ENCODE measurements around the gene QDPR. TPM values are rescaled to one million over a fixed set of nuclear protein-coding genes. Genes with fewer than 3 reads are reported as not detected.

The QDPR gene
- total and polyA plus RNA-seq, 2 donors (not counting 1 experiment from before 2014, with no cell fraction given), result 2.7 to 8.1 TPM

GRCh38 chr4:17497890-17498523, 13.9 kb downstream of the QDPR start:
- Histone ChIP-seq H3K4me2 (replicated peaks; ENCODE audit: low read depth, low read length, poor library complexity, severe bottlenecking) (no peak overlapping the region), H3K9ac (ENCODE audit: low read length) (no peak overlapping the region), H3K36me3 (replicated peaks in 1 of 2; ENCODE audit: control extremely low read depth in 1 of 2, control insufficient read depth in 1 of 2, extremely low read depth in 1 of 2, insufficient read depth in 2 of 2, low read length in 1 of 2) (peaks cover 11 to 27% of the 10 kb centered on the region in 2 experiments), H3K27ac (ENCODE audit: low read length in 2 of 2) (no peak overlapping the region), H2AFZ (ENCODE audit: insufficient read depth, low read depth, low read length, poor library complexity, severe bottlenecking) (no peak overlapping the region), H3K79me2 (ENCODE audit: control insufficient read depth, insufficient read depth, low read length) (no peaks in the 10 kb centered on the region), H4K20me1 (ENCODE audit: control insufficient read depth, insufficient read depth, low read length, poor library complexity, severe bottlenecking) (no peaks in the 10 kb centered on the region), H3K4me3 (ENCODE audit: control extremely low read depth in 1 of 5, extremely low read depth in 1 of 5, insufficient read depth in 1 of 5, low read depth in 2 of 5, low read length in 4 of 5) (no peak overlapping the region), H3K4me1 (ENCODE audit: control insufficient read depth in 2 of 2, insufficient read depth in 2 of 2, low read length in 2 of 2) (no peaks in the 10 kb centered on the region), H3K9me3 (ENCODE audit: control extremely low read depth in 1 of 3, control insufficient read depth in 2 of 3, insufficient read depth in 1 of 3, low read length in 2 of 3) (no peaks in the 10 kb centered on the region), H3K27me3 (replicated peaks in 1 of 4; ENCODE audit: control extremely low read depth in 1 of 4, control insufficient read depth in 3 of 4, insufficient read depth in 4 of 4, low read length in 3 of 4) (no peaks in the 10 kb centered on the region)
- WGBS (ENCODE audit: insufficient coverage), result 100% methylated on average over 2 of the region's 7 CpGs
- Mint-ChIP-seq H3K4me3 (no peak overlapping the region), H3K27ac (no peak overlapping the region), H3K4me1 (no peaks in the 10 kb centered on the region), H3K9me3 (ENCODE audit: insufficient read depth) (no peaks in the 10 kb centered on the region), H3K27me3 (no peaks in the 10 kb centered on the region)
- intact Hi-C loops (cut with micrococcal nuclease), result no loop called here
- POLR2A ChIA-PET, result no interaction called here
- TF ChIP-seq EZH2 (IDR thresholded peaks at IDR 0.05; ENCODE audit: borderline replicate concordance, insufficient read depth, low read depth, low read length, poor library complexity, severe bottlenecking) (no peak), CTCF (IDR thresholded peaks at IDR 0.05) (no peak)
- DNase-seq, result no peak
- CTCF ChIA-PET, result no interaction called here
- no peak for ATAC-seq (ENCODE audit: low read depth)

GRCh38 chr4:17494258-17495190, 17.4 kb downstream of the QDPR start:
- H3K27me3 ChIP-seq (replicated peaks in 1 of 4; ENCODE audit: control extremely low read depth in 1 of 4, control insufficient read depth in 3 of 4, insufficient read depth in 4 of 4, low read length in 3 of 4), result no peaks in the 10 kb centered on the region
- H3K27ac ChIP-seq (ENCODE audit: low read length in 2 of 2), result no peak overlapping the region
- Mint-ChIP-seq H3K27me3 (no peaks in the 10 kb centered on the region), H3K9me3 (ENCODE audit: insufficient read depth) (no peaks in the 10 kb centered on the region), H3K4me3 (no peak overlapping the region), H3K4me1 (no peaks in the 10 kb centered on the region), H3K27ac (no peak overlapping the region)
- ChIA-PET POLR2A (no interaction called here), CTCF (interaction anchor here (1.4 kb wide), 1 partner anchor 55 kb away, joined by 3 read pairs; no protein-coding TSS in a partner anchor)
- H4K20me1 ChIP-seq (ENCODE audit: control insufficient read depth, insufficient read depth, low read length, poor library complexity, severe bottlenecking), result no peaks in the 10 kb centered on the region
- H3K9me3 ChIP-seq (ENCODE audit: control extremely low read depth in 1 of 3, control insufficient read depth in 2 of 3, insufficient read depth in 1 of 3, low read length in 2 of 3), result no peaks in the 10 kb centered on the region
- no peak overlapping the region for H2AFZ ChIP-seq (ENCODE audit: insufficient read depth, low read depth, low read length, poor library complexity, severe bottlenecking)
- H3K9ac ChIP-seq (ENCODE audit: low read length), result no peak overlapping the region
- H3K4me3 ChIP-seq (ENCODE audit: control extremely low read depth in 1 of 5, extremely low read depth in 1 of 5, insufficient read depth in 1 of 5, low read depth in 2 of 5, low read length in 4 of 5), result no peak overlapping the region
- intact Hi-C loops (cut with micrococcal nuclease), result no loop called here
- WGBS (ENCODE audit: insufficient coverage), result 96% methylated on average over 9 of the region's 10 CpGs
- peaks cover 2 to 17% of the 10 kb centered on the region in 2 experiments for H3K36me3 ChIP-seq (replicated peaks in 1 of 2; ENCODE audit: control extremely low read depth in 1 of 2, control insufficient read depth in 1 of 2, extremely low read depth in 1 of 2, insufficient read depth in 2 of 2, low read length in 1 of 2)
- ATAC-seq (ENCODE audit: low read depth) (no peak), DNase-seq (no peak)
- no peak overlapping the region for H3K4me2 ChIP-seq (replicated peaks; ENCODE audit: low read depth, low read length, poor library complexity, severe bottlenecking)
- H3K4me1 ChIP-seq (ENCODE audit: control insufficient read depth in 2 of 2, insufficient read depth in 2 of 2, low read length in 2 of 2), result no peaks in the 10 kb centered on the region
- TF ChIP-seq EZH2 (IDR thresholded peaks at IDR 0.05; ENCODE audit: borderline replicate concordance, insufficient read depth, low read depth, low read length, poor library complexity, severe bottlenecking), result no peak
- no peak for TF ChIP-seq CTCF (IDR thresholded peaks at IDR 0.05)
- H3K79me2 ChIP-seq (ENCODE audit: control insufficient read depth, insufficient read depth, low read length), result no peaks in the 10 kb centered on the region

Measured in B cell (primary cell).